C4-2B (cell line): Measurements from ENCODE around the gene RPS26.
"Not testable (repeated sequence)": the region's sequence is repeated elsewhere in the genome, so short reads cannot be mapped to it uniquely, and the experiment has no call there.

ENCODE experiments used
- H3K27ac ChIP-seq: fragments of 450-650 bp; 2 replicates; pipeline ENCODE4 v1.5.1; 2017
- CTCF ChIP-seq: fragments of 450-650 bp; conservative IDR thresholded peaks from 2 replicates; pipeline ENCODE4 v1.5.1; 2017; ENCODE audit warnings: mild to moderate bottlenecking
- ZFX ChIP-seq: fragments of 450-650 bp; IDR thresholded peaks from 2 replicates; pipeline ENCODE4 v1.6.1; 2017

Gene RPS26

GRCh38 chr12:56001487-56002100 lies 40.1 kb upstream of the RPS26 start:
- TF ChIP-seq ZFX (no peak), CTCF (no peak)
- H3K27ac ChIP-seq: no peak overlapping the region

- H3K27ac ChIP-seq: not testable (repeated sequence)
Measured at GRCh38 chr12:56003376-56003775, 38.3 kb upstream of the RPS26 start.

GRCh38 chr12:56004211-56004610 lies 37.5 kb upstream of the RPS26 start:
- TF ChIP-seq ZFX: no peak
- no peak for TF ChIP-seq CTCF

GRCh38 chr12:56007564-56008559 lies 33.9 kb upstream of the RPS26 start:
- peak overlapping the region; percentile 71 for H3K27ac ChIP-seq
- TF ChIP-seq ZFX: no peak
- TF ChIP-seq CTCF: no peak

More at GRCh38 chr12:56004211-56004610, 37.5 kb upstream of the RPS26 start:
- H3K27ac ChIP-seq: no peak overlapping the region

GRCh38 chr12:56010111-56010570 lies 31.6 kb upstream of the RPS26 start:
- H3K27ac ChIP-seq: no peak overlapping the region
- TF ChIP-seq ZFX (no peak), CTCF (no peak)

- no peak overlapping the region for H3K27ac ChIP-seq
- no peak for TF ChIP-seq ZFX
- no peak for TF ChIP-seq CTCF
Measured at GRCh38 chr12:56011509-56012090, 30.1 kb upstream of the RPS26 start.

GRCh38 chr12:56013482-56013881 lies 28.2 kb upstream of the RPS26 start:
- TF ChIP-seq ZFX (no peak), CTCF (no peak)
- H3K27ac ChIP-seq: peak overlapping the region; percentile 13; the same call in 1 of the 2 replicates
